Coronary artery (tissue), 2 donors: ENCODE measurements around the gene SZRD1.

ENCODE experiments used
- DNase-seq: peaks from one replicate; pipeline ENCODE4 v3.0.0-alpha.2; 2017; ENCODE audit warnings: low spot score
- H3K27ac ChIP-seq, 2 donors: fragments of 200-600 bp; sonication (generic); one replicate each; pipeline ENCODE4 v1.5.1; 2016 to 2019
- H3K4me3 ChIP-seq: fragments of 200-600 bp; sonication (generic); 2 replicates; pipeline ENCODE4 v1.5.1; 2016; ENCODE audit warnings: mild to moderate bottlenecking, moderate library complexity
- CTCF ChIP-seq: fragments of 200-600 bp; sonication (generic); IDR thresholded peaks from one replicate; pipeline ENCODE4 v1.5.1; 2019; ENCODE audit warnings: antibody characterized with exemption

SZRD1 gene

GRCh38 chr1:16430606-16431005 is 63.6 kb downstream of the SZRD1 start:
- no peak overlapping the region for H3K27ac ChIP-seq
- H3K4me3 ChIP-seq = no peak overlapping the region
- TF ChIP-seq CTCF = no peak
- DNase-seq = no peak

GRCh38 chr1:16433030-16433429 is 66.0 kb downstream of the SZRD1 start:
- Histone ChIP-seq H3K27ac (no peak overlapping the region), H3K4me3 (no peak overlapping the region)
- no peak for DNase-seq
- no peak for TF ChIP-seq CTCF

GRCh38 chr1:16434007-16434406 is 67.0 kb downstream of the SZRD1 start:
- DNase-seq = no peak
- Histone ChIP-seq H3K4me3 (no peak overlapping the region), H3K27ac (no peak overlapping the region)
- TF ChIP-seq CTCF = no peak

- Histone ChIP-seq H3K27ac (no peak overlapping the region), H3K4me3 (no peak overlapping the region)
- DNase-seq = no peak
- TF ChIP-seq CTCF = no peak
These were observed 67.5 kb downstream of the SZRD1 start for GRCh38 chr1:16434501-16434900.

GRCh38 chr1:16436946-16437474 is 70.0 kb downstream of the SZRD1 start, which contains the start of gene SPATA21:
TSS of gene SPATA21 (minus strand) at chr1:16437424. CDS start at chr1:16431371, 6,053 bp downstream.
- no peak for DNase-seq
- no peak for TF ChIP-seq CTCF
- H3K4me3 ChIP-seq = no peak within 1 kb of the TSS
- no peak within 1 kb of the TSS for H3K27ac ChIP-seq

- Histone ChIP-seq H3K27ac (no peak overlapping the region), H3K4me3 (no peak overlapping the region)
- no peak for DNase-seq
- TF ChIP-seq CTCF = no peak
These were observed 71.5 kb downstream of the SZRD1 start for GRCh38 chr1:16438516-16438915.

- TF ChIP-seq CTCF = no peak
- no peak overlapping the region for H3K27ac ChIP-seq
- no peak overlapping the region for H3K4me3 ChIP-seq
- DNase-seq = no peak
These were observed 71.9 kb downstream of the SZRD1 start for GRCh38 chr1:16438924-16439323.
